ENCODE measurements around the gene SERPINH1.

DNA sequence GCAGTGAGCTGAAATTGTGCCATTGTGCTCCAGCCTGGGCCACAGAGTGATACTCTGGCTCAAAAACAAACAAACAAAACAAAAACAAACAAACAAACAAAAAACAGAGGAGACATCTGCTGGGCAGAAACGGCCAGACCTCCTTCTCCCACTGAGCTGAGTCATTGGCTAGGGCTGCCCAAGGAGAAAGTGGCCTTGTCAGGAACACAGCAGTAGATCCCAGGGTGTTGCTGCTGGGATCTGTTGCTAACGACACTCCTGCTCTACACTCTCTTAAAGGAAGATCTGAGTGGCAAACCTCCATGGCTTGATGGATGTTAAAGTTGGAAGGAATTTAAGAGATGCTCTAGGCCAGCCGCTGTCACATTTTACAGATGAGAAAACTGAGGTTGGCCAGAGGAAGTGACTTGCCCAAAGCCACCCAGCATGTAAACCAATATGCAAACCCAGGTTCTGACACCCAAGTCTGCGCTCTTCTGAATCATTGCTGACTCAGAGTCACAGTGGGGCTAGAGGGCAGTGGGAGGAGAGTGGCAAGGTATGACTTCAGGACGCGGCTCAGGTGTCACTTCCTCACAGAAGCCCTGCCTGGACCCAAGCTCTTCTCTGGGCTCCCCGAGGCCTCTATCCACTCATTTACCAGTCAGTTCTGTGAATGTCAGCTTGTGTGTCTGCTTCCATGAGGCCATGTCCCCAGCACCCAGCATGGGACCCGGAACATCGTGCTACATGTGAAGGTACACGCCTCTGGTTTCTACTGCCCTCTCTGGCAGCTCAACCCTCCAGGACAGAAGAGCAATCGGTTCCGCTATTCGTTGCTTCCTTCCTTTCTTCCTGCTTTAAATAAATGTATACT is 25.0 kb upstream of the SERPINH1 start:
- TF ChIP-seq, protein P1, sequence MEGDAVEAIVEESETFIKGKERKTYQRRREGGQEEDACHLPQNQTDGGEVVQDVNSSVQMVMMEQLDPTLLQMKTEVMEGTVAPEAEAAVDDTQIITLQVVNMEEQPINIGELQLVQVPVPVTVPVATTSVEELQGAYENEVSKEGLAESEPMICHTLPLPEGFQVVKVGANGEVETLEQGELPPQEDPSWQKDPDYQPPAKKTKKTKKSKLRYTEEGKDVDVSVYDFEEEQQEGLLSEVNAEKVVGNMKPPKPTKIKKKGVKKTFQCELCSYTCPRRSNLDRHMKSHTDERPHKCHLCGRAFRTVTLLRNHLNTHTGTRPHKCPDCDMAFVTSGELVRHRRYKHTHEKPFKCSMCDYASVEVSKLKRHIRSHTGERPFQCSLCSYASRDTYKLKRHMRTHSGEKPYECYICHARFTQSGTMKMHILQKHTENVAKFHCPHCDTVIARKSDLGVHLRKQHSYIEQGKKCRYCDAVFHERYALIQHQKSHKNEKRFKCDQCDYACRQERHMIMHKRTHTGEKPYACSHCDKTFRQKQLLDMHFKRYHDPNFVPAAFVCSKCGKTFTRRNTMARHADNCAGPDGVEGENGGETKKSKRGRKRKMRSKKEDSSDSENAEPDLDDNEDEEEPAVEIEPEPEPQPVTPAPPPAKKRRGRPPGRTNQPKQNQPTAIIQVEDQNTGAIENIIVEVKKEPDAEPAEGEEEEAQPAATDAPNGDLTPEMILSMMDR (IDR thresholded peaks at IDR 0.05): no peak
- TF ChIP-seq POLR2A (IDR thresholded peaks at IDR 0.05): no peak

Data from testis (tissue), 2 donors.